Neural crest cell (in vitro differentiated cells): ENCODE measurements around the gene CD82. TPM values are rescaled to one million over a fixed set of nuclear protein-coding genes. Genes with fewer than 3 reads are reported as not detected.

ENCODE experiments used
- DNase-seq: peaks from one replicate; pipeline ENCODE4 v3.0.0; 2021; ENCODE audit warnings: low read depth, mixed read lengths, low spot score
- H3K27ac Mint-ChIP-seq: one replicate; pipeline ENCODE4 v1.8.0; 2021; ENCODE audit warnings: mild to moderate bottlenecking, mixed read lengths; ENCODE audit not compliant: unreplicated experiment
- H3K27me3 Mint-ChIP-seq: 2 replicates; pipeline ENCODE4 v1.8.0; 2021; ENCODE audit warnings: low read depth, mild to moderate bottlenecking, mixed read lengths
- H3K36me3 Mint-ChIP-seq: 2 replicates; pipeline ENCODE4 v1.8.0; 2021; ENCODE audit warnings: low read depth, mild to moderate bottlenecking, mixed read lengths
- H3K4me1 Mint-ChIP-seq: 2 replicates; pipeline ENCODE4 v1.8.0; 2021; ENCODE audit warnings: mixed read lengths
- H3K4me3 Mint-ChIP-seq: one replicate; pipeline ENCODE4 v1.8.0; 2021; ENCODE audit warnings: mild to moderate bottlenecking, mixed read lengths
- H3K9me3 Mint-ChIP-seq: 2 replicates; pipeline ENCODE4 v1.8.0; 2021; ENCODE audit warnings: mixed read lengths
- CTCF ChIP-seq: fragments of 200-600 bp; sonication (generic); conservative IDR thresholded peaks from 2 replicates; pipeline ENCODE4 v1.5.0; 2021; ENCODE audit warnings: antibody characterized with exemption, mild to moderate bottlenecking
- total RNA-seq: library from RNA; stranded (reverse); gene quantifications from 2 replicates; pipeline ENCODE4 v1.2.1, GENCODE V29; 2021

Gene CD82
- total RNA-seq, 1 donor from 2014 or later: 14.1 TPM

- peaks cover 19% of the 10 kb centered on the region for H3K4me1 Mint-ChIP-seq
- no peak for DNase-seq
- no peaks in the 10 kb centered on the region for H3K36me3 Mint-ChIP-seq
- no peak for TF ChIP-seq CTCF
- peaks cover 16% of the 10 kb centered on the region for H3K27me3 Mint-ChIP-seq
- no peak overlapping the region for H3K4me3 Mint-ChIP-seq
- no peak overlapping the region for H3K27ac Mint-ChIP-seq
- H3K9me3 Mint-ChIP-seq: no peaks in the 10 kb centered on the region
Measured at GRCh38 chr11:44519989-44520737, 45.3 kb upstream of the CD82 start.

- TF ChIP-seq CTCF: no peak
- Mint-ChIP-seq H3K9me3 (no peaks in the 10 kb centered on the region), H3K36me3 (no peaks in the 10 kb centered on the region), H3K27ac (no peak overlapping the region), H3K27me3 (peaks cover 13% of the 10 kb centered on the region), H3K4me3 (no peak overlapping the region), H3K4me1 (peaks cover 22% of the 10 kb centered on the region)
- no peak for DNase-seq
Measured at GRCh38 chr11:44521148-44521547, 44.3 kb upstream of the CD82 start.

- TF ChIP-seq CTCF: no peak
Measured at GRCh38 chr11:44522294-44522693, 43.2 kb upstream of the CD82 start.

GRCh38 chr11:44524346-44524745 lies 41.1 kb upstream of the CD82 start:
- Mint-ChIP-seq H3K4me3 (no peak overlapping the region), H3K9me3 (no peaks in the 10 kb centered on the region), H3K27ac (no peak overlapping the region), H3K27me3 (peaks cover 9% of the 10 kb centered on the region), H3K4me1 (peaks cover 36% of the 10 kb centered on the region), H3K36me3 (no peaks in the 10 kb centered on the region)
- TF ChIP-seq CTCF: no peak
- DNase-seq: no peak

More at GRCh38 chr11:44522294-44522693, 43.2 kb upstream of the CD82 start:
- H3K36me3 Mint-ChIP-seq: no peaks in the 10 kb centered on the region
- no peaks in the 10 kb centered on the region for H3K9me3 Mint-ChIP-seq
- H3K4me3 Mint-ChIP-seq: no peak overlapping the region
- H3K4me1 Mint-ChIP-seq: peaks cover 29% of the 10 kb centered on the region
- no peak for DNase-seq
- H3K27ac Mint-ChIP-seq: no peak overlapping the region
- peaks cover 9% of the 10 kb centered on the region for H3K27me3 Mint-ChIP-seq

GRCh38 chr11:44524751-44525201 lies 40.7 kb upstream of the CD82 start:
- Mint-ChIP-seq H3K36me3 (no peaks in the 10 kb centered on the region), H3K9me3 (no peaks in the 10 kb centered on the region), H3K27me3 (peaks cover 5% of the 10 kb centered on the region), H3K4me1 (peaks cover 32% of the 10 kb centered on the region), H3K27ac (no peak overlapping the region), H3K4me3 (no peak overlapping the region)
- TF ChIP-seq CTCF: no peak
- no peak for DNase-seq
